Measurements from ENCODE around the gene TANGO2. TPM values are rescaled to one million over a fixed set of nuclear protein-coding genes. Genes with fewer than 3 reads are reported as not detected.

Gene TANGO2
- total RNA-seq, 1 donor from 2014 or later = 84.5 TPM

DNA sequence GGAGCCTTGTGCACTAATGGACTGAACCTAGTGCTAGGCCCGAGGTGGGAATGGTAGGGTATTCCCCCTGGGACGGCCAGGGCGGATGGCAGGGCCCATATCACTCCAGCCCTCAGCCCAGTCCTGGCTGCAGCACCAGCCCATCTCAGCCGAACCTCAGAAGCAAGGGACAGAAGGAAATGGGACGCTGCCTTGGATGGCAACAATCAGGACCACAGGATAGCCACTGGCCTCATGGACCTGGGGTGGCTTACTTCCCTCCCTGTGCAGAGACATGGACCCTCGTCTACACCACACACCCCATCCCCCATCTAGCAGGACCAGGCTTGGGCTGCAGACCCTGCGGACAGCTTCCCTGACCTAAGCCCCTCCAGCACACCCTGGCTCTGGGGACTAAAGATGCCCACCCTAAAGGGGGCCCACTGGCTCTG lies 28.4 kb upstream of the TANGO2 start:
- DNase-seq (ENCODE audit: low spot score) = no peak
- intact Hi-C loops (cut with DNase I) = no loop called here

DNA sequence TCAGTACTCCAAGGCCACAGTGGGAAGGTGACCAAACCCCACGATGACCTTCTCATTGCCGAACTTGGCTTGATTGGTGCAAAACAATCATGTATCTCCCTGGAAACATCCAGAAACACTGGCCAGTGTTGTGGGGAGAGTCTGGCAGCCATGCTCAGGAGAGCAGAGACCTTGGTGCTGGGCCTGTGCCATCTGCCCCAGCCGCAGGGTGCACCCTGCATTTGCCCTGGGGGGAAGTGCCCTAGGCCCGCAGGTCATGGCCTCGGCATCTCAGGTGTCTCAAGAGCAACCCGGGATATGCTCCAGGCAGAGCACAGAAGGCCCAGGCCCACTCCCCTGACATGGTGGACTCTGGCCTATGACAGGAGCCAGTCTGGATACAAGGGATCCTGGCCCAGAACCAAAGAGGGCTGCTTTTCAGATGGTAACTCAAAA lies 28.0 kb upstream of the TANGO2 start:
- DNase-seq (ENCODE audit: low spot score) = no peak

DNA sequence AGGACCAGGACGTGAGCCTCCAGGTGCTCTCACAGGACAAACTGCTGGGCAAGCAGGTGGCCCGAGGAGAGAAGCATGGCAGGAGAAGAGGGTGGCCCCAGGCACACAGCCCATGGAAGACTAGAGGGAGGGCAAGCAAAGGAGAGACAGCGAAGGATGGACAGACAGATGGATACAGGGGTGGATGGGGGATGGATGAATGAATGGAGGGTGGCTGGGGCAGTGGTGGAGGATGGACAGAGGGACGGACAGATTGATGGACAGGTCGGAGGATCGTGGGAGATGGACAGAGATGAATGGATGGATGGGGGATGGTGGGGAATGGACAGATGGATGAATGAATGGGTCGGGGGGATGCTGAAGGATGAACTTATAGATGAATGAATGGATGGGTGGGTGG lies 27.0 kb upstream of the TANGO2 start:
- intact Hi-C loops (cut with DNase I) = no loop called here
- DNase-seq (ENCODE audit: low spot score) = no peak

More for the DNA sequence above, 28.0 kb upstream of the TANGO2 start:
- intact Hi-C loops (cut with DNase I) = no loop called here

DNA sequence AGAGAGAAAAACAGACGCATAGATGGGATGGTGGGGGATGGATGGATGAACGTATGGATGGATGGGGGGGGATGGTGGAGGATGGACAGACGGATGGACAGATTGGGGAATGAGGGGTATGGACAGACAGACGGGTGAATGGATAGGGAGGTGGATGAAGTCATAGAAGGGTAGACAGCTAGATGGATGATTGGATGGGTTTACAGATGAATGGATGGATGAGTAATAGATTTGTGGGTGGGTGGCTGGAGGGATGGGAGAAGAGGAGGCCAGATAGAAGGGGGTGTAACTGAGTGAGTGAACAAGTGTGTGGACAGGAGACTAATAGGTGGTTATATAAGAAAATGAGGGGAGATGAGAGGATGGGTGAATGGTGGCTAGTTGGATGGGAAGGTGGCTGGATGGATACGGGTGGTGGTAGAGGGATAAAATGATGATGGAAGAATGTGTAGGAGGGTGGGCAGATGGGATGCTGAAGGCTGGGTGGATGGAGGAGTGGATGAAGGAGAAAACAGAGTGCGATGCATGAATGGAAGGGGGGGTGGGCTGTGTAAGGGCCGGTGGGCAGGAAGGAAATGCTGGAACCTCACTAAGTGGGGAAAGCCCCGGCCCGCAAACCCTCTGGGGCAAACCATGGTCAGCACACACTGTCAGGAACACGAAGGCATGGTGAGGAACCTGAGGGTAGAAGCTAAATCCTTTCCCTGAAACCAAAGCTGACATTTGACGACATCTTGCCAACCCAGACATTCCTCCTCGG lies 25.9 kb upstream of the TANGO2 start:
- intact Hi-C loops (cut with DNase I) = no loop called here
- no peak for DNase-seq (ENCODE audit: low spot score)

DNA sequence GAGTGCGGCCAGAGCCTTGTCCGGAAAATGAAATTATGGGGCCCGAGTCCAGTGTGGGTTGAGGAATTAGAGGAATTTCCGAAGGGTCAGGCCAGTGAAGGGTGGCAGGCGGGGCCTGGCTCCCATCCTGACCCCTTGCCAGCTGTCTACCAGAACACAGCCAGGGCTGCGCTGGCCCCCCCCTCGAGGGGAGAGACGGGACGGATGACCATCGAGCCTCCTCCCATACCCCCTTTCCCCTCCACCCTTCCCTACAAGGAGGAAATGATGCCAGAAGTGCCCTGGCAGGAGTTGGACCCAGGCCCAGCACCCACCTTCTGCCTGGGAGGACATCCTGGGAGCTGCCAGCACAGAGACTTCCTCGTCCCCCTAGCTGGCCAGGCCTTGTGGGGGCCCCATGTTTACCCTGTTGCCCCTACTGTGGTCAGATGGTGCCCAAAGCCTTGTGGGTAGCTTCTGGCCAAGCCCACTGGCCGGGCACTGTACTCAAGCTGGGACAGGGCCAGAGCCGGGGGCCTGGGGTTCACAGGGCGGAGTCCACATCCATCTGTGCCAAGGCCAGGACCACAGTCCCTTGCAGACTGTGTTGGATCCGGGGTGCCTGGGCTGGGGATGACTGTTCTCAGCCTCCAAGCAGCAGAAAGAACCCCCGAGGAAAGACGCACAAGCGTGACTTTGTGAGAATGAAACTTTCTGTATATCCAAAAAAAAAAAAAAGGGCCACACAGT lies 25.1 kb upstream of the TANGO2 start:
- no peak for DNase-seq (ENCODE audit: low spot score)
- intact Hi-C loops (cut with DNase I) = no loop called here

DNA sequence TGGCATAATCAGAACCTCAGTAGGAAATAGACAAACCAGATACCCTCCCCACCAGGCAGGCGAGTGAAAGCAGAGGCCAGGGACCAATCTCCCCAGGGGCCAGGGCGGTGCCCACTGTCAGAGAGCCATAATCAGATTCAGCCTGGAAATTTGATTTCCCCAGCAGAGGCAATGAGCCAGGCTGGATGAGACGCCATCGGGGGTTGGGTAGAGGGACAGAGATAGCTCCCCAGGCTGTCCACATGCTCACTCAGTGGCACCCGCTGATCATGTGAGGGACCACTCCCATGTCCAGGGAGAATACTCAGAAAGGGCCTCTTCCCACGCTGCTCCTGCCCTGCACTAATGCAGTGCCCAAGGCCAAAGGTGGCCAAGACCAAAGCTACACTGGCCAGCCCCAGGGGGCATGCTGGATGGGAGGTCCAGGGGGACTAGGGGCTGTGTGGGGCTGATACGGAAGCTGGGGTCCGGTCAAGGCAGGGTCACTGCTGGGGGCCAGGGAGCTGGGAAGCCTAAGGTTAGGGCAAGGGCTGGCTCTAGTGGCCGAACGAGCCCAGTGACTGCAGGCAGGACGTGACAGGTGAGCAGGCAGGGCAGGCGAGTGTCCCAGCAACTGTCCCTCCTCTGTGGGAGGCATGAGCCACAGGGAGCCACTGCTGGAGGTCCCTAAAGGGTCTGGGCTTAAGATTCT lies 24.1 kb upstream of the TANGO2 start:
- intact Hi-C loops (cut with DNase I) = no loop called here
- DNase-seq (ENCODE audit: low spot score) = no peak

DNA sequence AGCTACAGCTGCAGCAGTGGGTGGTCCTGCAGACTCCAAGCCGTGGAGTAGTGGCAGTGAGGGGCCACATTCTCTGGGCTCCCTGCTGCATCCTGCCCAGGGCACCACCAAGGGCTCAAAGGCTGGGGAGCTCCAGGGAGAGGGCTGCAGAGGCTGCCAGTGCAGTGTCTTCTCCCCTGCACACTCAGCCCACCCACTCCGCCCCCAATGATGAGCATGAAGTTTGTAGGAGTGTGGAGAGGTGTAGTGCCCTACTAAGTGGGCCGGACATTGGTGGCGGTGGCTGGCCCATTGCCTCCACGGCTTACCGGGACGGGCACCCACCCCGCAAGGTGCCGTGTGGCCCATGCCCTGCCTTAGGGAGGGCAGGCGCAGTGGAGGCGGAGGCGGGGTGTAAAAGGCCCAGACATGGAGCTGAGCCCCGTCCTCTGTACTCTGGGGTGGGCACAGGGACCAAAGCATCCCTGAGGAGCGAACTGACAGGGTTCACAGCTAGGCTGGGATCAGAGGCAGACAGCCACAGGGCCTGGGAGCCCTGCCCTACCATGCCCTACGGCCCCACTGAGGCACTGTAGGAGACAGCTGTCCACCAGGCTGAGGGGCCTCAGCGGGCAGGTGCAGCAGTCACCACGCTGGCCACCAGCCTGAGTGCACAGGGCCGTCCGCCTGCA lies 23.2 kb upstream of the TANGO2 start:
- no peak for DNase-seq (ENCODE audit: low spot score)

DNA sequence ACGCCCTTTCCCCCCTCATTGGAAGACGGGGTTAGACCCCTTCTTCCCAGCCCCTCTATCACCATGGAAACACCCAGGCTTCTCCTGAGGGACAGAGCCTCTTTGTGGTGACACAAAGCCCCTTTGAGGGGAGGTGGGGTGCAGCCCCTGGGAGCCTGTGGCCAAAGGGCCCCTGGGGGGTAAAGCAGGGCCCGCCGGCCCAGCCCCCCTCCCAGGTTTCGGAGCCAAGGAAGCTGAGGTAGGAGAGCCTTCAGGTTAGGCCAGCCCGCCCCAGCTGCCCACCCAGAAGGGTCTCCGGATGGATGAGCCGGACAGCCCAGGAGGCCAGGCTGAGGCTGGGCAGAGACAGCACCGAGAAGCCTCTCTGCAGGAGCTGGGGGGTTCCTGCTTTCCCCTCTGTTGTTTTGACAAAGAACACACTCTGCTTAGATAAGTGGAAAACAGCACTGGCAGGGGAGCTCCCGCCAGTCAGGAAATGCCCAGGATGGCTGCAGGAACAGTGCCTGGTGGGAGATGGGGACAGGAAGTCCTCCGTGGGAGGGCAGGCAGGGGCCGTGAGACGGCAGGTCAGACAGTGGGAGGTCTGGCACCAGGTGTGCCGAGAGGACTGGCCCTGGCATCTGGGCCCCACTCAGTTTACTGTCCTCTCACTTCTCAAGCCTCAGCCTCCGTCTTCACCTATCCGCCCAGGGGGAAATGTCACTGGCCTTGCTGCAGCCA lies 22.5 kb upstream of the TANGO2 start:
- no peak for DNase-seq (ENCODE audit: low spot score)
- intact Hi-C loops (cut with DNase I) = no loop called here

More for the DNA sequence above, 23.2 kb upstream of the TANGO2 start:
- intact Hi-C loops (cut with DNase I) = no loop called here

DNA sequence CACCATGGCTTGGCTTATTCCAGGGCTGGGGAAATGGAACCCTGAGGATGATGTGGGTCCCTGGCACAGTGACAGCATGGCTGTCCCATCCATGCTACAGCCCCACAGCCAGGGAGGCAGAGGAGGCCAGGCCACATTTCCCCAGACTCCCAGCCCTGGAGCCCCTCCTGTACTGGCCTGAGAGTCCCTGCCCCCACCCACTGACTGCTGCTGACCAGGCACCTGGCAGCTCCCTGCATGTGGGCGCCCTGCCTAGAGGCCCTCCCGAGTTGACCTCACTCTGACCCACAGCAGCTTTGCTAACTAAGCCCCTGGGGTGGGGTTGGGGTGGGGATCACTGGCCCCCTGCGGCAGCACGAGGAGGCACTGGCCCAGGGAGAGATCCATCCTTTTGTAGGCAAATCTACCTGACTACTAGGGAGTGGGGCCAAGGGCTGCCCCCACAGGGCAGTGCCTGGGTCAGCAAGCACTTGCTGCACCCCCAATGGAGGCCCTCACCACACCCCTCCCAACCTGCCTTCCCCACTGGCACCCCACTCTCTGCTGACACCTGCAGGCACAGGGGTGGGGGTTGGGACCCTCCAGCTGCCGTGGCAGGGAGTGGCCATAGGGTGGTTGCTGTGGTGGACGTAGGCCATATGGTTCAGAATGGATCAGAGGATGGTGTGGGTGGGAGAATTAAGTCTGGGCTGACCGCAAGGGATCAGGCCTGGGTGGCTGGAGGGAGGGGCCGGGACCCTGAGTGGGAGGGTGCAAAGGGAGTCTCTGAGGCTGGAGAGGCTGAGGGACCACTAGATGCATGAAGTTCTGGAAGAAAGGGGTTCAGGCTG lies 21.7 kb upstream of the TANGO2 start:
- intact Hi-C loops (cut with DNase I) = no loop called here
- no peak for DNase-seq (ENCODE audit: low spot score)

DNA sequence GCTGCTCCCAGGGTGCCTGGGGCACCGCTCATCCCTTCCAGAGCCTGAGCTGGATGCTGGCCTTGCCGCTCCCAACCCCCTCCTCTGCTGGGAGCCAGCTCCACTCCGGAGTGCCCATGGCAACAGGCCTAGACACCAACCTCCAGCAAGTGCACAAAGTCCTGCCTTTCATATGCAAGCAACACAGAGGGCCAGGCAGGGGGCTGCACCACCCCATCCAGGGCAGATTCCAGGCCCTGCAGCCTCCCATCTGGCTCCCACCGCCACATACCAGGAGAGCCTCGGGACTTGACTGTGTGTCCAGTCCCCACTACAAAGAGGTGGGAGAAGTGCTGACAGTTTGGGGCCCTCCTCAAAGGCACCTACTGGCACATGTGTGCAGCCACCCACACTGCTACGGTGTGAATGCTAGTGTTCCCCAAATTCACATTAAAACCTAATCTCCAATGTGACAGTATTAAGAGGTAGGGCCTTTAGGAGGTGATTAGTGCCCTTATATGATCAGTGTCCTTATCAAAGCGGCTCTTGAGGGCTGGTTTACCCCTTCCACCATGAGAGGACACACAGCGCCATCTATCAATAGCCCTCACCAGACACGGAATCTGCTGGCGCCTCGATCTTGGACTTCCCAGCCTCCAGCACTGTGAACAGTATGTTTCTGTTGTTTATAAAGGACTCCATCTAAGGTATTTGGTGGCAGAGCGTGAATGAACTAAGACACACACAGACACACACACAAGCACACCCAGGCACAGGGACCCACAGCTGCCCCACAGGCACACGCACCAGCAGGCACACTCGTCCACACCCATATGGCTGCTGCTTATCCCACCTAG lies 20.4 kb upstream of the TANGO2 start:
- intact Hi-C loops (cut with DNase I) = no loop called here
- DNase-seq (ENCODE audit: low spot score) = no peak

DNA sequence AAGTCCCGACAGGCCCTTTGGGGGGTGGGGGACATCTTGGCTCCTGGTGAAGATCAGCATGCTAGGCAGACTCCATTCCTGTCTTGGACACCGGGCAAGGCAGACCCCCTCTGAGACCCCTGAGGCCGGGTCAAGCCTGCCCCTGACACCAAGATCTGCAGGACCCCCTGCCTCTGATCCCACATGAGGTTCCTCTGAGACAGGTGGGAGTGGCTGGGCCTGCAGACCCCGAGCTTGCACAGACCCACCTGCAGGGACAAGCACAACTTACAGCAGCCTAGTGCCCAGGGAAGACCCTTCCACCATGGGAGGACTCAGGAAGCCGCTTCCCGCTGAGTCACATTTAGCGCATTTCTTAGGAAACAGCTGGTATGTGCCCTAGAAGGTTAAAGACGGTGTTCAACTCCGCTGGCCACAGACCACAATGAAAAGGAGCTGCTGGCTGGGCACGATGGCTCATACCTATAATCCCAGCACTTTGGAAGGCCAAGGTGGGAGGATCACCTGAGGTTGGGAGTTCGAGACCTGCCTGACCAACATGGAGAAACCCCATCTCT lies 19.8 kb upstream of the TANGO2 start:
- intact Hi-C loops (cut with DNase I) = no loop called here

DNA sequence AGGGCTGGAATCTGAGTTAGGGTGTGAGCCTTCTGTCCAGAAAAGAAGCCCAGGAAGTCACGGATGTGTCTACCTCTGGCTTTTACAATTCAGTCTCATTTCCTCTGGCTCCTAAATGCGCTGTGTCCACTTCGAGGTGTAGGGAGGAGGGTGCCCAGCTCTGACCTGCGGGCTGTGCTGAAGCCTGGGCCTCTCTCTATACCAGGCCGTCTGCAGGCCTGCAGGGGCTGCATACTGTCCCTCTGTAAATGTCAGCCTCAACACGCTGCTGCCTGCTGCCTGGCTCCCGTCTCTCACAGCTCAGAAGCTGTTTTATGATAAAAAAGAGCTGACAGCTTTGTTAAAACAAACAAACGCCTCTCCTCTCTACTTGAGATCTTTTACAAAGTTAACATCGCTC lies 18.8 kb upstream of the TANGO2 start:
- intact Hi-C loops (cut with DNase I) = no loop called here
- DNase-seq (ENCODE audit: low spot score) = no peak

More for the DNA sequence above, 19.8 kb upstream of the TANGO2 start:
- no peak for DNase-seq (ENCODE audit: low spot score)

DNA sequence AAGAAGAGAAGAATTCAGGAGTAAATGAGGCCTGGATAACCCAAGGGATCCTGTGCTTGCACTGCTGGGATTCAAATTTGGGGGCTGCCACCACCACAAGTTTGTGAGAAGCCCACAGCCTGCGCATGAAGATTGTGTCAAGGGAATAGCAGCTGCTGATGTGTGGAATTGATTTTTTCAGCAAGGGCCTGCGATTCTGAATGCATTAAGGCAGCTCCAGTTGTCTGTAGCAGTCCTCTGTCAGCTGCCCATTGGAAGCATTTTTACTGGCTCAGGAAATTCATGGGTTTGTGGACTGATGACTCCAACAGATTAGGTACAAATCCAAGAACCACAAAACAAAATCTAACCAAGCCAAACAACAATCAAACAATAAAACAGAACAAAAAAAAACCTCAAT lies 18.3 kb upstream of the TANGO2 start:
- intact Hi-C loops (cut with DNase I) = no loop called here
- DNase-seq (ENCODE audit: low spot score) = no peak

DNA sequence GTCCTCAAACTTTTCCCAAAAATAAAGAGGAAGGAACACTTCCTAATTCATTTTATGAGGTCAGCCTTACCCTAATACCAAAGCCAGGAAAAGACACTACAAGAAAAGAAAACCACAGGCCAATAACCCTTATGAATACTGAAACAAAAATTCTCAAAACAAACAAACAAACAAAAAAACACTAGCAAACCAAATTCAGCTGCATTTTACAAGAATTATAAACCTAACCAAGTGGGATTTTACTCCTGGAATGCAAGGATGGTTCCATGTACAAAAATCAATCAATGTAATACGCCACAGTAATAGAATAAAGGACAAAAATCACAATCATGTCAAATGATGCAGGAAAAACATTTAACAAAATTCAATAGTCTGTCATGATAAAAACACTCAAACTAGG lies 17.6 kb upstream of the TANGO2 start:
- no peak for DNase-seq (ENCODE audit: low spot score)
- intact Hi-C loops (cut with DNase I) = no loop called here

DNA sequence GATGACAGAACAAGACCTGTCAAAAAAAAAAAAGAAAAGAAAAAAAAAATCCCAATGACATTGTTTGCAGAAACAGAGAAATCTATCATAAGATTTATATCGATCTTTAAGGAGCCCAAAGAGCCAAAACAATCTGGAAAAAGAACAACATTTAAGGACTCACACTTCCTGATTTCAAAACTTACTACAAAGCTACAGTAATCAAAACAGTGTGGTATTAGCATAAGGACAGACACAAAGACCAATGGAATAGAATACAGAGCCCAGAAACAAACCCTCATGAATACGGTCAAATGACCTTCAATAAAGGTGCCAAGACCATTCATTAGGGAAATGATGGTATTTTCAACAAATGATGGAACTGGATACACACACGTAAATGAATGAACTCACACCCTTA lies 16.4 kb upstream of the TANGO2 start:
- no peak for DNase-seq (ENCODE audit: low spot score)
- intact Hi-C loops (cut with DNase I) = no loop called here

DNA sequence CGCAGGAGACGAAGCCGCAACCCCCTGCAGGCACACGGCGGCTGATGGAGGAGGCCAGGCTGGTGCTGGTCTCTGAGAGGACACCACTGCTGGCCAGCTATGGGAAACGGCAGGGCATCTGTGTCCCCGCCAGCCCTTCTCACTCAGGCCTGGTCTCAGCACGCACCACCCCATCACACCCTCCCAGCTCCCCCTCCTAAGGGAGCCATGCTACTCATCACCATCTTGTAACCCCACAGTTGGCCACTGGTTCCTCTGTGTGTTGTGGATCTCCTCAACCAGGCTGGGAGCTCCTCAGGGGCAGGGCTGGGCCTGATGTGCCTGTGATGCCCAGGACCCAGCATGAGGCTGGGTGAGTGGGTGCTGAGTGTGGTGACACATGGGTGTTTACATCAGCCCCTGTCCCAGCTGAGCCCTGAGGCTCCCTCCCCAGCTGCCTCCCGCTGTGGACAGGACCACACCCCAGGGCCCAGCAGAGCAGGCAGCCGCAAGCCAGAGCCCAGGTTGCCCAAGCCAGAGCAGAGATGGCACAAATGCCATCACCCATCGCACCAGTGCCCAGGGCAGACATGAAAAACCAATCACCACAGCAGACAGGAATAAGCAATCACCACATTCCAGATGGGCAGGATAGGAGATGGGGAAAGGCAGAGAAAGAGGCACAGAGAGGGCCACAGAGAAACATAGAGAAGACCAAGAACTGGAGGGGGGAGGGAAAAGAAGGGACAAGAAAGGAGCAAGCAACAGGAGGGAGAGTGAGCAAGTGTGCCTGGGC lies 12.5 kb upstream of the TANGO2 start:
- no peak for DNase-seq (ENCODE audit: low spot score)

More for the DNA sequence above, 12.5 kb upstream of the TANGO2 start:
- intact Hi-C loops (cut with DNase I) = no loop called here

Data from cardiac septum (tissue), 1 donor.